ENCODE results near the gene FHIT.

GRCh38 chr3:60574046-60574769 lies 677.0 kb downstream of the FHIT start:
- TF ChIP-seq GATA3 (IDR thresholded peaks at IDR 0.05; ENCODE audit: low read depth, low read length) = no peak
- TF ChIP-seq GATA2 (IDR thresholded peaks at IDR 0.05; ENCODE audit: low read depth, low read length) = no peak

Measured in SH-SY5Y (cell line).